HepG2 (cell line): Measurements from ENCODE around the gene SLC16A11. TPM values are rescaled to one million over a fixed set of nuclear protein-coding genes. Genes with fewer than 3 reads are reported as not detected.

ENCODE experiments used
- MEIS1 ChIP-seq: sonication (generic); formaldehyde crosslinking; IDR thresholded peaks from 2 replicates; pipeline ENCODE4 v1.9.0; 2021; ENCODE audit warnings: mild to moderate bottlenecking, missing genetic modification reagents, moderate library complexity, borderline replicate concordance
- ZBTB14 ChIP-seq: sonication (generic); formaldehyde crosslinking; IDR thresholded peaks from 2 replicates; pipeline ENCODE4 v1.4.0; 2020; ENCODE audit warnings: missing genetic modification reagents
- ZBTB4 ChIP-seq: sonication (generic); formaldehyde crosslinking; IDR thresholded peaks from 2 replicates; pipeline ENCODE4 v1.4.0; 2020; ENCODE audit warnings: missing genetic modification reagents, mild to moderate bottlenecking, borderline replicate concordance
- ZEB1 ChIP-seq: IDR thresholded peaks from 2 replicates; pipeline ENCODE4 v1.6.1; 2012; ENCODE audit warnings: mild to moderate bottlenecking, low read depth, inconsistent platforms; ENCODE audit not compliant: insufficient replicate concordance
- ZMYM4 ChIP-seq: sonication (generic); formaldehyde crosslinking; IDR thresholded peaks from 2 replicates; pipeline ENCODE4 v1.8.1; 2023; ENCODE audit warnings: mild to moderate bottlenecking, missing genetic modification reagents
- ZNF276 ChIP-seq: sonication (generic); formaldehyde crosslinking; IDR thresholded peaks from 2 replicates; pipeline ENCODE4 v1.4.0; 2020; ENCODE audit warnings: mild to moderate bottlenecking, low read depth, missing genetic modification reagents
- ZNF777 ChIP-seq: sonication (generic); formaldehyde crosslinking; IDR thresholded peaks from 2 replicates; pipeline ENCODE4 v1.4.0; 2020; ENCODE audit warnings: missing genetic modification reagents
- ZSCAN29 ChIP-seq: sonication (generic); formaldehyde crosslinking; conservative IDR thresholded peaks from 2 replicates; pipeline ENCODE4 v1.4.0; 2020; ENCODE audit warnings: mild to moderate bottlenecking, missing genetic modification reagents
- polyA plus RNA-seq, 8 experiments: library from polyadenylated mRNA; depleted of rRNA in 3 of 8; stranded (reverse) in 7 of 8; unstranded in 1 of 8; fragments of >200 nt; fragmentation: Illumina TruSeq in 4 of 8; extraction: Trizol in 4 of 8; gene quantifications; 2 replicates each; pipeline versions ENCODE4 v1.2.1 to v1.2.3, GENCODE V29; 2011 to 2016; ENCODE audit warnings: low read depth in 4 of 8, missing spikeins in 1 of 8, mixed read lengths in 1 of 8; ENCODE audit not compliant: insufficient read depth in 1 of 8
- total RNA-seq, 5 experiments: library from RNA; depleted of rRNA; stranded (reverse); fragments of >200 nt; fragmentation: Illumina TruSeq; extraction: Trizol; gene quantifications; 2 replicates each; pipeline ENCODE4 v1.2.3, GENCODE V29; 2016; ENCODE audit warnings: low read depth in 1 of 5

Gene SLC16A11
- total and polyA plus RNA-seq, 2 of the 13 experiments (the other 11 are each of a cell fraction or from before 2014, with no cell fraction given) = not detected

- TF ChIP-seq MEIS1 (CRISPR knock-in tag) = no peak
- no peak for TF ChIP-seq ZEB1
- no peak for TF ChIP-seq ZNF777 (CRISPR knock-in tag)
- no peak for TF ChIP-seq ZBTB14 (CRISPR knock-in tag)
- no peak for TF ChIP-seq ZSCAN29 (CRISPR knock-in tag)
- no peak for TF ChIP-seq ZMYM4 (CRISPR knock-in tag)
- TF ChIP-seq ZNF276 = no peak
- no peak for TF ChIP-seq ZBTB4 (CRISPR knock-in tag)
- TF ChIP-seq, all 625 proteins: peak for 0
Measured at GRCh38 chr17:6994666-6995256, 49.1 kb downstream of the SLC16A11 start (continued).
